Lung (tissue), 12 donors: ENCODE measurements around the gene FLNC. TPM values are rescaled to one million over a fixed set of nuclear protein-coding genes. Genes with fewer than 3 reads are reported as not detected.

Experiments used
- ATAC-seq: fragments of 200-7000 bp; cut with Tn5 transposase; one replicate; pipeline ENCODE4 v1.9.1; 2020; ENCODE audit warnings: moderate number of reproducible peaks; ENCODE audit not compliant: insufficient read depth, low FRiP score
- DNase-seq, 3 donors: peaks; one replicate each; pipeline ENCODE4 v3.0.0-alpha.2; 2013 to 2017
- H3K27ac ChIP-seq, 2 donors: one replicate each; pipeline ENCODE4 v1.5.1; 2013; ENCODE audit warnings: mild to moderate bottlenecking in 2 of 2, moderate library complexity in 2 of 2, control low read depth in 1 of 2, inconsistent platforms in 1 of 2, low read depth in 1 of 2, low read length in 1 of 2
- H3K27me3 ChIP-seq, 3 donors: one replicate each; pipeline ENCODE4 v1.5.1; 2013; ENCODE audit warnings: low read length in 2 of 3; ENCODE audit not compliant: control insufficient read depth in 3 of 3, insufficient read depth in 3 of 3
- H3K36me3 ChIP-seq, 4 donors: one replicate each; pipeline ENCODE4 v1.5.1; 2013; ENCODE audit warnings: low read length in 4 of 4, mild to moderate bottlenecking in 1 of 4, moderate library complexity in 1 of 4; ENCODE audit not compliant: control insufficient read depth in 4 of 4, insufficient read depth in 4 of 4
- H3K4me1 ChIP-seq, 5 donors: one replicate each; pipeline ENCODE4 v1.5.1; 2013; ENCODE audit warnings: low read length in 5 of 5, mild to moderate bottlenecking in 2 of 5, moderate library complexity in 1 of 5; ENCODE audit not compliant: control insufficient read depth in 5 of 5, insufficient read depth in 5 of 5
- H3K4me3 ChIP-seq: one replicate; pipeline ENCODE4 v1.5.1; 2013; ENCODE audit warnings: mild to moderate bottlenecking, control low read depth, moderate library complexity
- H3K9ac ChIP-seq, 2 donors: one replicate each; pipeline ENCODE4 v1.5.1; 2013; ENCODE audit warnings: low read length in 2 of 2, control low read depth in 1 of 2; ENCODE audit not compliant: insufficient read depth in 1 of 2
- H3K9me3 ChIP-seq, 4 donors: one replicate each; pipeline ENCODE4 v1.5.1; 2013; ENCODE audit warnings: low read length in 3 of 4, mild to moderate bottlenecking in 1 of 4, moderate library complexity in 1 of 4; ENCODE audit not compliant: control insufficient read depth in 4 of 4, insufficient read depth in 3 of 4
- WGBS, 2 donors: extraction: QIAGEN DNeasy Blood & Tissue Kit; methylation state at CpG; one replicate each; pipeline ENCODE4 v1.1.7; 2013; 5-methylcytosine and 5-hydroxymethylcytosine counted together
- polyA plus RNA-seq, 2 donors: library from polyadenylated mRNA; stranded (reverse); fragments of 200-250 nt; gene quantifications; one replicate each; pipeline ENCODE4 v1.2.1, GENCODE V29; 2013
- total RNA-seq, 2 donors: library from RNA; depleted of rRNA in 1 of 2; stranded (reverse); fragments of >200 nt in 1 of 2; gene quantifications; one replicate each; pipeline ENCODE4 v1.2.1, GENCODE V29; 2014 to 2021
- TF ChIP-seq, protein P1 (sequence below): IDR thresholded peaks from 2 replicates; pipeline ENCODE4 v1.5.1; 2012; ENCODE audit warnings: mild to moderate bottlenecking; ENCODE audit errors: control extremely low read depth, extremely low read depth
- donor health status: control.
- donor health status: control.
- donor health status: Bipolar disorder and iron deficiency.
- donor health status: healthy.
- donor health status: DM: yes; HTN: yes; CAD: no.

FLNC gene
- total and polyA plus RNA-seq, 4 donors: 2.0 to 24.2 (median 7.7) TPM

DNA sequence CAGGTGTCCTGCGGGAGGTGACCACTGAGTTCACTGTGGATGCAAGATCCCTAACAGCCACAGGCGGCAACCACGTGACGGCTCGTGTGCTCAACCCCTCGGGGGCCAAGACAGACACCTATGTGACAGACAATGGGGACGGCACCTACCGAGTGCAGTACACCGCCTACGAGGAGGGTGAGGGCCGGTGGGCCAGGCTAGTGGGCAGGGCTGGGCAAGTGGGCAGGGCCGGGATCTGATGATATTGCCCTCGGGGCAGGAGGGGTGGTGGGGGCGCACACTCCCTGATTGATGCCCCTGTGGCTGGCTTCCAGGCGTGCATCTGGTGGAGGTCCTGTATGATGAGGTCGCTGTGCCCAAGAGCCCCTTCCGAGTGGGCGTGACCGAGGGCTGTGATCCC lies 15.8 kb downstream of the FLNC start:
- DNase-seq: no peak
- no peak overlapping the region for H3K4me3 ChIP-seq
- no peaks in the 10 kb centered on the region for H3K4me1 ChIP-seq

DNA sequence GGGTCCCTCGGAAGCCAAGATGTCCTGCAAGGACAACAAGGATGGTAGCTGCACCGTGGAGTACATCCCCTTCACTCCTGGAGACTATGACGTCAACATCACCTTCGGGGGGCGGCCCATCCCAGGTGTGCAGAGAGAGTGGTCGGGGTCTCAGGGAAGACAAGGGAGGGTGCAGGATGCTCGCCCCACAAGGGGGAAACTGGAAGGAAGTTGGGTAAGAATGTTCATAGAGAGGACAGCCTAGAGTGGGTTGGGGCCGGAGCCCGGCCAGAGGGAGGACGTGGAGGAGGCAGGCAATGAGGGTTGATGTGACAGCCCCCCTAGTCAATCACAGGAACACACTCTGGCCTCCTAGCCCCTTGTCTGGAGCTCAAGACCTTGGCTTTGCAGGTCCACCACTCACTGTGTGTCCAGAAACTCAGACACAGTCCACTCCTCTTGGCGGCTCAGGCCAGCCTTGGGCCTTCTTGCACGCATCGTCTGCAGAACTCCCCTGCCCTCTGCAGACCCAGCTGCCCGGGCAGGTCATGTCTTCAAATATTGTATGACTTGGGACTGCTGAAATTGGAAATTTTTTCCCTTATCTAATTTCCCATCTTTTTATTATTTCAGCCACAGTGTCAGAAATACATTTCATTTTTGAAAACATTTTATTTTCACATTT lies 16.7 kb downstream of the FLNC start:
- no peaks in the 10 kb centered on the region for H3K27me3 ChIP-seq
- H3K36me3 ChIP-seq: peaks cover 0 to 19% (median 7%) of the 10 kb centered on the region in 4 donors
- WGBS, 2 donors: 79 to 87% methylated on average over 14 of the region's 14 CpGs
- H3K9me3 ChIP-seq: no peaks in the 10 kb centered on the region
- no peak overlapping the region for H3K9ac ChIP-seq
- ATAC-seq: no peak
- TF ChIP-seq, protein P1, sequence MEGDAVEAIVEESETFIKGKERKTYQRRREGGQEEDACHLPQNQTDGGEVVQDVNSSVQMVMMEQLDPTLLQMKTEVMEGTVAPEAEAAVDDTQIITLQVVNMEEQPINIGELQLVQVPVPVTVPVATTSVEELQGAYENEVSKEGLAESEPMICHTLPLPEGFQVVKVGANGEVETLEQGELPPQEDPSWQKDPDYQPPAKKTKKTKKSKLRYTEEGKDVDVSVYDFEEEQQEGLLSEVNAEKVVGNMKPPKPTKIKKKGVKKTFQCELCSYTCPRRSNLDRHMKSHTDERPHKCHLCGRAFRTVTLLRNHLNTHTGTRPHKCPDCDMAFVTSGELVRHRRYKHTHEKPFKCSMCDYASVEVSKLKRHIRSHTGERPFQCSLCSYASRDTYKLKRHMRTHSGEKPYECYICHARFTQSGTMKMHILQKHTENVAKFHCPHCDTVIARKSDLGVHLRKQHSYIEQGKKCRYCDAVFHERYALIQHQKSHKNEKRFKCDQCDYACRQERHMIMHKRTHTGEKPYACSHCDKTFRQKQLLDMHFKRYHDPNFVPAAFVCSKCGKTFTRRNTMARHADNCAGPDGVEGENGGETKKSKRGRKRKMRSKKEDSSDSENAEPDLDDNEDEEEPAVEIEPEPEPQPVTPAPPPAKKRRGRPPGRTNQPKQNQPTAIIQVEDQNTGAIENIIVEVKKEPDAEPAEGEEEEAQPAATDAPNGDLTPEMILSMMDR: no peak
- H3K27ac ChIP-seq: no peak overlapping the region
- H3K4me1 ChIP-seq: no peaks in the 10 kb centered on the region
- H3K4me3 ChIP-seq: no peak overlapping the region
- no peak for DNase-seq

More for the DNA sequence above, 15.8 kb downstream of the FLNC start:
- Histone ChIP-seq H3K36me3 (peaks cover 0 to 14% (median 6%) of the 10 kb centered on the region in 4 donors), H3K9me3 (no peaks in the 10 kb centered on the region), H3K9ac (no peak overlapping the region), H3K27ac (no peak overlapping the region), H3K27me3 (no peaks in the 10 kb centered on the region)
- ATAC-seq: no peak
- TF ChIP-seq, protein P1: no peak
- 88 to 90% methylated on average over 19 of the region's 19 CpGs for WGBS, 2 donors

DNA sequence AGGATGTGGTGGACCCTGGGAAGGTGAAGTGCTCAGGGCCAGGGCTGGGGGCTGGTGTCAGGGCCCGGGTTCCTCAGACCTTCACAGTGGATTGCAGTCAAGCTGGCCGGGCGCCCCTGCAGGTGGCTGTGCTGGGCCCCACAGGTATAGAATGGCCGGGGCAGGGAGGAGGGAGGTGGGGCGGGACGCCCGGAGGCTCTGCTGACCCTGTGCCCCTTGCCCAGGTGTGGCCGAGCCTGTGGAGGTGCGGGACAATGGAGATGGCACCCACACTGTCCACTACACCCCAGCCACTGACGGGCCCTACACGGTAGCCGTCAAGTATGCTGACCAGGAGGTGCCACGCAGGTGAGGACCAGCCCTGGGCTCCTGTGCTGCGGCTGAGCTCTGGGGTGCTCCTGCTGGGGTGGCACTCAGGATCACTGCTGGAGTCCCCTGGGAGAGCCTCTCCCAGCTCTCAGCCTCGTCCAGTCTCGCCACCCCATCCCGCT lies 17.6 kb downstream of the FLNC start:
- WGBS, 2 donors: 89 to 96% methylated on average over 13 to 17 of the region's 17 CpGs
- no peak for DNase-seq
- Histone ChIP-seq H3K4me1 (no peaks in the 10 kb centered on the region), H3K36me3 (peaks cover 0 to 19% (median 10%) of the 10 kb centered on the region in 4 donors), H3K9ac (no peak overlapping the region), H3K4me3 (no peak overlapping the region), H3K27me3 (no peaks in the 10 kb centered on the region), H3K27ac (no peak overlapping the region), H3K9me3 (no peaks in the 10 kb centered on the region)
- ATAC-seq: no peak
- TF ChIP-seq, protein P1: no peak
